DND-41 (cell line): Measurements from ENCODE around the gene REM1.

Source experiments
- CTCF ChIP-seq: IDR thresholded peaks from 2 replicates; pipeline ENCODE4 v1.5.1; 2012; ENCODE audit warnings: borderline replicate concordance, low read length, moderate library complexity, mild to moderate bottlenecking; ENCODE audit not compliant: poor library complexity, severe bottlenecking; ENCODE audit errors: extremely low read depth
- EZH2 ChIP-seq: IDR thresholded peaks from 3 replicates; pipeline ENCODE4 v1.6.1; 2012; ENCODE audit warnings: borderline replicate concordance, low read depth, mild to moderate bottlenecking, moderate library complexity, low read length, inconsistent platforms; ENCODE audit not compliant: severe bottlenecking

- no peak for TF ChIP-seq CTCF
- TF ChIP-seq EZH2: no peak
These were observed 52.2 kb downstream of the REM1 start for GRCh38 chr20:31527266-31527665.
